Measurements from ENCODE around the gene FAM168B.

- TF ChIP-seq CTCF (IDR thresholded peaks at IDR 0.05) = no peak
- no peak for TF ChIP-seq POLR2A (IDR thresholded peaks at IDR 0.05)
- TF ChIP-seq EP300 (IDR thresholded peaks at IDR 0.05) = no peak
Measured at GRCh38 chr2:131038258-131039100, 54.8 kb downstream of the FAM168B start.
